Heart left ventricle (tissue), 16 donors: ENCODE measurements around the gene TUBB. TPM values are rescaled to one million over a fixed set of nuclear protein-coding genes. Genes with fewer than 3 reads are reported as not detected.

ENCODE experiments used
- ATAC-seq, 4 donors: fragments of 200-7000 bp; cut with Tn5 transposase; one replicate each; pipeline ENCODE4 v1.9.1; 2020 to 2022; ENCODE audit warnings: moderate library complexity in 4 of 4, mild to moderate bottlenecking in 3 of 4, moderate number of reproducible peaks in 1 of 4
- DNase-seq, 5 donors: peaks; one replicate each; pipeline ENCODE4 v3.0.0-alpha.2; 2020
- H3K27ac ChIP-seq, 12 donors: fragments of 200-600 bp; sonication (generic) in 4 of 12; one replicate each; pipeline versions ENCODE4 v1.5.0 to v1.8.0; 2016 to 2022; ENCODE audit warnings: mild to moderate bottlenecking in 2 of 12
- H3K27me3 ChIP-seq, 9 donors: fragments of 200-600 bp; sonication (generic) in 2 of 9; one replicate each; pipeline versions ENCODE4 v1.5.1 to v1.8.0; 2016 to 2022; ENCODE audit warnings: mild to moderate bottlenecking in 3 of 9
- H3K36me3 ChIP-seq, 9 donors: fragments of 200-600 bp; sonication (generic) in 2 of 9; one replicate each; pipeline versions ENCODE4 v1.5.0 to v1.8.0; 2018 to 2022; ENCODE audit warnings: mild to moderate bottlenecking in 2 of 9
- H3K4me1 ChIP-seq, 12 donors: fragments of 200-600 bp; sonication (generic) in 4 of 12; one replicate each; pipeline versions ENCODE4 v1.5.0 to v1.8.0; 2016 to 2022; ENCODE audit warnings: mild to moderate bottlenecking in 3 of 12
- H3K4me3 ChIP-seq, 12 donors: fragments of 200-600 bp; sonication (generic) in 4 of 12; one replicate each; pipeline versions ENCODE4 v1.5.0 to v1.8.0; 2017 to 2022; ENCODE audit warnings: mild to moderate bottlenecking in 9 of 12, moderate library complexity in 4 of 12
- H3K9me3 ChIP-seq, 12 donors: fragments of 200-600 bp; sonication (generic) in 4 of 12; one replicate each; pipeline versions ENCODE4 v1.5.0 to v1.8.0; 2016 to 2022; ENCODE audit warnings: mild to moderate bottlenecking in 1 of 12
- CTCF ChIP-seq, 12 donors: fragments of 200-600 bp; sonication (generic) in 4 of 12; IDR thresholded peaks; one replicate each; pipeline versions ENCODE4 v1.5.0 to v1.8.0; 2018 to 2022; ENCODE audit warnings: antibody characterized with exemption in 12 of 12, mild to moderate bottlenecking in 5 of 12
- POLR2A ChIP-seq, 2 donors: fragments of 450-650 bp; IDR thresholded peaks; one replicate each; pipeline ENCODE4 v1.6.1; 2017; ENCODE audit warnings: antibody characterized with exemption in 2 of 2, mild to moderate bottlenecking in 2 of 2, moderate library complexity in 2 of 2
- WGBS, 4 donors: extraction: QIAGEN DNeasy Blood & Tissue Kit in 2 of 4; methylation state at CpG; one replicate each; pipeline versions ENCODE4 v1.1.5 to v1.1.7; 2013 to 2018; 5-methylcytosine and 5-hydroxymethylcytosine counted together
- intact Hi-C, 10 donors: fragments of 100-400 bp; cut with DNase I; formaldehyde crosslinking; loops; one replicate each; pipeline versions ENCODE4 v1.11.1 to v1.14.2; 2022
- polyA plus RNA-seq, 2 donors: library from polyadenylated mRNA; stranded (reverse); fragments of 200-250 nt; gene quantifications; one replicate each; pipeline ENCODE4 v1.2.3, GENCODE V29; 2013
- total RNA-seq, 9 donors: library from RNA; depleted of rRNA in 2 of 9; stranded (reverse); fragments of >200 nt in 2 of 9; fragmentation: NEBNext Ultra II Directional in 3 of 9; extraction: Animal tissue kit (Norgen Biotek cat#: 25700) in 3 of 9; gene quantifications; one replicate each; pipeline versions ENCODE4 v1.1.0 to v1.2.4, GENCODE V29; 2016 to 2023
- donor health status: ischemic (EF 13 %, LVEDD 7.1; RV severe dilation, severe dysfunction).
- donor health status: healthy with polysubstance abuse.
- donor health status: DM: no; HTN: yes; CAD: no.
- donor health status: DM: no; HTN: no; CAD: no.
- donor health status: ischemic (EF 25% LVEDD 6.9; RV normal size, moderate dysfunction).
- donor health status: ischemic (EF 25% LVEDD 5.7; RV mildly dilated, moderate dysfunction).
- donor health status: healthy.
- donor health status: DM: yes; HTN: yes; CAD: no.
- donor health status: ischemic (EF 35%, LVEDD 5.7; RV mildly dilated, moderate dysfunction).
- donor health status: nonischemic (EF 11% LVEDD 7.7; RV severe dilation, severe dysfunction).
- donor health status: DM: yes; HTN: yes; CAD: no.
- donor health status: PGD.
- donor health status: ischemic (EF 29% LVEDD 5.4; RV normal size, mild dysfunction).
- donor health status: nonischemic (EF 23%, LVEDD 6.1; RV moderate dilation, normal function).

Gene TUBB
- total and polyA plus RNA-seq, 11 donors: 183 to 497 (median 238) TPM

GRCh38 chr6:30690403-30691207 lies 29.5 kb upstream of the TUBB start, which contains the start of gene NRM:
Gene NRM, minus strand, starts transcription at chr6:30690984. Its CDS starts 10 bp downstream, at chr6:30690974.
- Histone ChIP-seq H3K9me3 (no peaks in the 10 kb centered on the region), H3K4me1 (peaks cover 4 to 44% (median 36%) of the 10 kb centered on the region in 12 donors), H3K27me3 (no peaks in the 10 kb centered on the region), H3K4me3 (peak within 1 kb of the TSS; percentile 34 to 76 (median 64)), H3K36me3 (peaks cover 0 to 3% (median 0%) of the 10 kb centered on the region in 9 donors), H3K27ac (peak within 1 kb of the TSS in 11 of 12 donors; percentile 74 to 100 (median 97))
- DNase-seq: peak; percentile 90 to 95 (median 91)
- peak; percentile 41 to 76 (median 72) for ATAC-seq
- 0 to 1% (median 1%) methylated on average over 33 to 40 of the region's 40 CpGs for WGBS, 4 donors
- TF ChIP-seq POLR2A (IDR thresholded peaks at IDR 0.05) (peak in 1 of 2 donors; percentile 32), CTCF (IDR thresholded peaks at IDR 0.05) (no peak)
- intact Hi-C loops: loop anchor here in 4 of 10 donors (1.0 to 2.0 kb wide), 3 partner anchors 24 to 28 kb away; partner anchors contain the start of gene MDC1 (in 2 of the 4)

GRCh38 chr6:30691208-30691847 lies 28.8 kb upstream of the TUBB start:
- TF ChIP-seq POLR2A (IDR thresholded peaks at IDR 0.05) (no peak), CTCF (IDR thresholded peaks at IDR 0.05) (no peak)
- Histone ChIP-seq H3K4me3 (peak overlapping the region in 11 of 12 donors; percentile 45 to 76 (median 65)), H3K27me3 (no peaks in the 10 kb centered on the region), H3K9me3 (no peaks in the 10 kb centered on the region), H3K4me1 (peaks cover 4 to 40% (median 33%) of the 10 kb centered on the region in 12 donors), H3K27ac (peak overlapping the region in 11 of 12 donors; percentile 63 to 100 (median 97)), H3K36me3 (no peaks in the 10 kb centered on the region)
- 14 to 23% (median 18%) methylated on average over 8 of the region's 8 CpGs for WGBS, 4 donors
- no peak for ATAC-seq
- intact Hi-C loops: loop anchor here in 4 of 10 donors (1.0 to 2.0 kb wide), 3 partner anchors 23 to 27 kb away; partner anchors contain the start of gene MDC1 (in 2 of the 4)
- DNase-seq: no peak

- no peak overlapping the region for H3K27ac ChIP-seq
- H3K27me3 ChIP-seq: no peaks in the 10 kb centered on the region
- ATAC-seq (no peak), DNase-seq (no peak)
- H3K4me3 ChIP-seq: no peak overlapping the region
- intact Hi-C loops: no loop called here
- H3K4me1 ChIP-seq: peaks cover 0 to 12% (median 5%) of the 10 kb centered on the region in 12 donors
- no peaks in the 10 kb centered on the region for H3K9me3 ChIP-seq
- WGBS, 4 donors: 88 to 98% (median 95%) methylated on average over 5 of the region's 5 CpGs
- peaks cover 0 to 24% (median 4%) of the 10 kb centered on the region in 9 donors for H3K36me3 ChIP-seq
- no peak for TF ChIP-seq CTCF (IDR thresholded peaks at IDR 0.05)
- TF ChIP-seq POLR2A (IDR thresholded peaks at IDR 0.05): no peak
Observed at GRCh38 chr6:30696432-30696831, 23.7 kb upstream of the TUBB start.

- peaks cover 0 to 10% (median 4%) of the 10 kb centered on the region in 12 donors for H3K4me1 ChIP-seq
- DNase-seq (peak in 1 of 5 donors; percentile 61), ATAC-seq (peak in 3 of 4 donors; percentile 67 to 87 (median 83))
- intact Hi-C loops: no loop called here
- H3K27ac ChIP-seq: peak overlapping the region in 2 of 12 donors; percentile 12 to 13
- no peaks in the 10 kb centered on the region for H3K27me3 ChIP-seq
- H3K4me3 ChIP-seq: no peak overlapping the region
- H3K36me3 ChIP-seq: peaks cover 0 to 55% (median 17%) of the 10 kb centered on the region in 9 donors
- no peak for TF ChIP-seq POLR2A (IDR thresholded peaks at IDR 0.05)
- TF ChIP-seq CTCF (IDR thresholded peaks at IDR 0.05): no peak
- WGBS, 4 donors: 43 to 52% (median 50%) methylated on average over 4 of the region's 4 CpGs
- no peaks in the 10 kb centered on the region for H3K9me3 ChIP-seq
Observed at GRCh38 chr6:30700340-30700739, 19.8 kb upstream of the TUBB start.
